Activated CD4-positive, alpha-beta memory T cell treated with anti-CD3 and anti-CD28 coated beads, Interleukin-2, amount 10 ng/mL, durations not matched to agents 7 days and 5 days (primary cell): ENCODE data around the gene EEFSEC. TPM values are rescaled to one million over a fixed set of nuclear protein-coding genes. Genes with fewer than 3 reads are reported as not detected.
A peak's percentile ranks its signal among the peaks of the same experiment; 100 is the strongest.

Experiments
- CTCF ChIA-PET: fragments of 350-600 bp; sonication (Branson Sonifier 250); formaldehyde crosslinking; loops from one replicate; lab custom pipeline; 2021; ENCODE audit warnings: antibody characterized with exemption, inconsistent platforms; lab: Charles Lee
- POLR2A ChIA-PET: fragments of 350-600 bp; sonication (Branson Sonifier 250); formaldehyde crosslinking; loops from one replicate; lab custom pipeline; 2021; ENCODE audit warnings: antibody characterized with exemption; lab: Charles Lee
- DNase-seq: peaks from one replicate; pipeline ENCODE4 v3.0.0-alpha.2; 2020
- H3K27ac Mint-ChIP-seq: one replicate; pipeline ENCODE4 v1.8.0; 2021; ENCODE audit warnings: mild to moderate bottlenecking, mixed read lengths
- H3K27me3 Mint-ChIP-seq: one replicate; pipeline ENCODE4 v1.8.0; 2021; ENCODE audit warnings: mixed read lengths
- H3K36me3 Mint-ChIP-seq: one replicate; pipeline ENCODE4 v1.8.0; 2021; ENCODE audit warnings: low read depth, mixed read lengths
- H3K4me1 Mint-ChIP-seq: one replicate; pipeline ENCODE4 v1.8.0; 2021; ENCODE audit warnings: mixed read lengths
- H3K4me3 Mint-ChIP-seq: one replicate; pipeline ENCODE4 v1.8.0; 2021; ENCODE audit warnings: mild to moderate bottlenecking, mixed read lengths
- H3K9me3 Mint-ChIP-seq: one replicate; pipeline ENCODE4 v1.8.0; 2021; ENCODE audit warnings: mixed read lengths
- total RNA-seq, 2 experiments: library from RNA; stranded (reverse); gene quantifications; one replicate each; pipeline ENCODE4 v1.2.3, GENCODE V29; 2021

EEFSEC gene
- total RNA-seq, 2 experiments from 2014 or later = 14.5 to 15.0 TPM

DNA sequence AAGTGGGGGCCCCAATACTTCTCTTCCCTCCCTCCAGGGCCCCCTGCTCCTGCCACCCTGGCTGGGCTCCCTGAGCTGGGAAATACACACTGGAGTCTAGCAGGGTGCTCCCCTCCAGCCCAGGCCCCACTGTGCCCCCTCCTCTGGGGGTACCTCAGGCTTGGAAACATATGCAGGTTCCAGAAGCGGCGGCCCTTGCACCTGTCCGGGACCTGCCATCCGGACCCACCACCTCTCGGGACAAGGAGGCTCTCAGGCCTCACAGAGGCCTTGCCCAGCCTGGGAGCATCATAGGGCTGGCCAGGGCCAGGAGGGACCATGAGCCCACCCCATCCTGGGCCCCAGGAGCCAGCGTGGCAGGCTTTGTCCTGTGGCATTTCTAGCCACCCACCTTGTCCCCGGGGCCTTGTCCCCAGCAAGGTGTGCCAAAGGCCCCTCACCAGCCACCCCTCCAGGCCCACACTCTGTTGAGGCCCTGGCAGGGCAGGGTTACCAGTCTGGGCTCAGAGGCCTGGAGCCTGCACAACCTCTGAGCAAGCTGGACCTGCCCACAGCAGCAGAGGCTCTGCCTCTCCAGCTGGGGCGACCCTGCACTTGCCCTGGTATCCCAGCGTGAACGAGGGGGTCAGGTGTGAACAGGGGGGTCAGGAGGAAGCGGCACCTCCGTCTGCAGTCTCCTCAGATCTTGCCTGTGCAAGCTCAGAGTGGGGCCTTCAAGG, 267.6 kb downstream of the EEFSEC start:
- no peaks in the 10 kb centered on the region for H3K4me1 Mint-ChIP-seq
- H3K27ac Mint-ChIP-seq = no peak overlapping the region
- CTCF ChIA-PET = no interaction called here
- DNase-seq = no peak
- no peak overlapping the region for H3K4me3 Mint-ChIP-seq
- POLR2A ChIA-PET = no interaction called here
- H3K27me3 Mint-ChIP-seq = no peaks in the 10 kb centered on the region
- H3K36me3 Mint-ChIP-seq = no peaks in the 10 kb centered on the region
- no peaks in the 10 kb centered on the region for H3K9me3 Mint-ChIP-seq

DNA sequence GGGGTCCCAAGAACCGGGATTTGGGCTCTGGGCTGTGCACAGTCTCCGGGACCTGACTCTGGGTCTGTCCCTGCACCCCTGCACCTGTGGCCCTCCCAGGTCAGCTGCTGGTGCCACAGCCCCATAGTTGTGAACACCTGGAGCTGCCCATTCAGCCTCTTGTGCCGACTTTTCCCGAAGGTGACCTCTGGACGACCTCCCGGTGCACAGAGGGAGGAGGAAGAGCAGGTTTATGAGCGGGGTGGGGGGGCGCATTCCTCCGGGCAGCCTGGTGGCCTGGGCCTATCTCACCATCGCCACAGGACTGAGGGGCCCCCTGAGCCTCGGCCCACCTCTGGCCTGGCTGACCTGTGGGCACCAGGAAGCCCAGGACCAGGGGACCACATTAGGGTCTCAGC, 268.2 kb downstream of the EEFSEC start:
- ChIA-PET CTCF (no interaction called here), POLR2A (no interaction called here)
- H3K36me3 Mint-ChIP-seq = no peaks in the 10 kb centered on the region
- no peaks in the 10 kb centered on the region for H3K4me1 Mint-ChIP-seq
- H3K27me3 Mint-ChIP-seq = no peaks in the 10 kb centered on the region
- no peak overlapping the region for H3K27ac Mint-ChIP-seq
- no peaks in the 10 kb centered on the region for H3K9me3 Mint-ChIP-seq
- DNase-seq = no peak
- no peak overlapping the region for H3K4me3 Mint-ChIP-seq

DNA sequence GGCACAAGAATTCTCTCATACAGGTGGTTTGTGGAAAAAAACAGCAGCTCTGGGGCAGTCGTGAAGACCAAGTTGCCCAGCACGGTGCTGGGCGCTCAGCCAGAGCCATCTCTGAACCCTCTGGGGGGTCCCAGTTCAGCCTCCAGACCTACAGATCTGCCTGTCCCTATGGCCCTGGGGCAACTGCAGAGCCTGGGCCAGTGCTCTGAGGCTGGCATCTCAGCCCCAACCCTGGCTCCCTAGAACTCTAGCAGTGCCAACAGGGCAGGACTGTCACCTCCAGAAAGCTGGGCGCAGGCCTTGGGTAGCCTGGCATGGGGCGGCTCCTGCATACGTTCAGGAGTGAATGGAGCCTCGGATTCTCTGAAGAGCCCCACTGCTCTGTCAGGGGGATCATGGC, 268.7 kb downstream of the EEFSEC start:
- CTCF ChIA-PET = no interaction called here

DNA sequence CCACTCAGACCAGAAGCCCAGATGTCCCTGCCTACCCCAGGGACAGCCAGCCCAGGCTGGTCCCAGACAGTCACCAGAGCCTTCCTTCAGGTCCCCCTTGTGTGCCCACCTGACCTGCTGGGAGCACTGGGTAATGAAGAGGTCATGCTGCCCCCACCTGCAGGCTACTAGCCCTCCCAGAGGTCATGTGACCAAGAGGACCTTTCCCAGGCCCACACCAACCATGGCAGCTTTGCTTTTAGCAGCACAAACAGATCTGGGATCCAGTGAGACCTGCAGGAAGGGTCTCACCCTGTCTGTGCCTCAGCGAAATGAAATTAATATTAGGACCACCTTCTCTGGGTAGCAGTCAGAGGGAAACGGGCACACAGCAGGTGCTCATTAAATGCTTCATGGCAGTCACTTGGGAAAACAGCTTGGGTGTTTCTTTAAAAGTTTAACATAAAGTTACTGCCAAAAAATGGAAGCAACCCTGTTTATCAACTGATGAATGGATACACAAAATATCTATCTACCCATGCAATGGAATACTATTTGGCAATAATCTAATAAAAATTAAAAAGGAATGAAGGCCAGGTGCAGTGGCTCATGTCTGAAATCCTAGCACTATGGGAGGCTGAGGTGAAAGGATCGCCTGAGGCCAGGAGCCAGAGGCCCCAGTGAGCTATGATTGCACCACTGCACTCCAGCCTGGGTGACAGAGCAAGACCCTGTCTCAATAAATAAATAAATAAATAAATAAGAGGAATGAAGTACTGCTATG, 269.7 kb downstream of the EEFSEC start:
- Mint-ChIP-seq H3K4me3 (no peak overlapping the region), H3K4me1 (no peaks in the 10 kb centered on the region), H3K9me3 (no peaks in the 10 kb centered on the region), H3K27me3 (peaks cover 3% of the 10 kb centered on the region), H3K36me3 (no peaks in the 10 kb centered on the region), H3K27ac (no peak overlapping the region)
- CTCF ChIA-PET = interaction anchor here (1.8 kb wide), 1 partner anchor 186 kb away, joined by 7 read pairs; no protein-coding TSS in a partner anchor
- POLR2A ChIA-PET = no interaction called here
- DNase-seq = no peak

More for the DNA sequence above, 268.7 kb downstream of the EEFSEC start:
- H3K27me3 Mint-ChIP-seq = peaks cover under 1% of the 10 kb centered on the region
- H3K9me3 Mint-ChIP-seq = no peaks in the 10 kb centered on the region
- H3K27ac Mint-ChIP-seq = no peak overlapping the region
- DNase-seq = no peak
- H3K4me3 Mint-ChIP-seq = no peak overlapping the region
- no peaks in the 10 kb centered on the region for H3K36me3 Mint-ChIP-seq
- POLR2A ChIA-PET = no interaction called here
- H3K4me1 Mint-ChIP-seq = no peaks in the 10 kb centered on the region

DNA sequence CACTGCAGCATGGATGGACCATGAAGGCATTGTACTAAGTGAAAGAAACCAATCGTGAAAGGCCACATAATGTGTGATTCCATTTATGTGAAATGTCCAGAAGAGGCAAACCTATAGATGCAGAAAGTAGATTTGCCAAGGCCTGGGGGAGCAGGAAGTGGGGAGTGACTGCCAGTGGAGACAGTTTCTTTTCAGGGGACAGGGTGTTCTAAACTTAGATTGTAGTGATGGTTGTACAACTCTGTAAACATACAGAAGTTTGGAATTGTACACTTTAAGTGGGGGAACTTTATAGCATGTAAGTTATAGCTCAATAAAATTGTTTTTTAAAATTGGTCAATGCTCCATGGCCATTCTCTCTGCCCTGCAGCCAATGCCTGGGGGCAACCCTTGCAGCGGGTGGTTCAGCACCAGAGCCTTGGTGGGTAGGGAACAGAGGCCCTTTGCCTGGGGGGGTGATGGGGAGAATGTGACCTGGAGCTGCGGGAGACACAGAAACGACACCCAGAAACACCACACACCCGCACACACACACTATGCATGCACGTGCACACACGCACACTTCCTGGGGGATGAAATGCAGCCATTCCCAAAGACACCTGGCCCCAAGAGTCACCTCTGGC, 270.4 kb downstream of the EEFSEC start:
- H3K27me3 Mint-ChIP-seq = peaks cover 5% of the 10 kb centered on the region
- ChIA-PET POLR2A (interaction anchor here (0.6 kb wide), 1 partner anchor 775 kb away, joined by 3 read pairs; no protein-coding TSS in a partner anchor), CTCF (interaction anchor here (1.8 kb wide), 1 partner anchor 185 kb away, joined by 7 read pairs; no protein-coding TSS in a partner anchor)
- H3K9me3 Mint-ChIP-seq = no peaks in the 10 kb centered on the region
- no peak overlapping the region for H3K4me3 Mint-ChIP-seq
- H3K27ac Mint-ChIP-seq = no peak overlapping the region
- DNase-seq = no peak
- no peaks in the 10 kb centered on the region for H3K36me3 Mint-ChIP-seq
- no peaks in the 10 kb centered on the region for H3K4me1 Mint-ChIP-seq

DNA sequence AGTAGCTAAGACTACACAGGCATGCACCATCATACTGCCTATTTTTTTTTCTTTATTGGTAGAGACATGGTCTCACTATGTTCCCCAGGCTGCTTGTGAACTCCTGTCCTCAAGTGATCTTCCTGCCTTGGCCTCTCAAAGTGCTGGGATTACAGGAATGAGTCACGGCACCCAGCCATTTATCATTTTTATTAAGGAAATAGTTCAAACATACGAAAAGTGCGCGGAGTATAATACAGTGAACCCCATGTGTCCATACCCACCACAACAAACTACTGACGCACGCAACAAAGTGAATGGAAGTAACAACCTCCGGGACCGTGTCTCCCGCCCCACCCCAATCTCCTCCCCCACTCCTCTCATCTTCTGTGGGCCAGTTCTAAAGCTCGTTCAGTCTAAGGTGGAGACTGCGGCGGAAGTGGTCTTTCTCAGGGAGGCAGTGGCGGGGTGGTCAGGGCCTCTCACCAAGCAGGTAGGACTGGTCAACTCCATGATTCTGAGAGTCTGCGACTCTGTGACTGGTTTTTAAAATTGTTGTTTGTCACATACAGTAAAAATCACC, 271.3 kb downstream of the EEFSEC start:
- no peaks in the 10 kb centered on the region for H3K4me1 Mint-ChIP-seq
- ChIA-PET CTCF (interaction anchor here (0.7 to 3.6 kb wide), 4 partner anchors 160 to 330 kb away, joined by 3 to 19 read pairs (median 5); no protein-coding TSS in a partner anchor), POLR2A (no interaction called here)
- H3K27me3 Mint-ChIP-seq = peaks cover 5% of the 10 kb centered on the region
- H3K36me3 Mint-ChIP-seq = no peaks in the 10 kb centered on the region
- no peak overlapping the region for H3K4me3 Mint-ChIP-seq
- no peak overlapping the region for H3K27ac Mint-ChIP-seq
- no peak for DNase-seq
- H3K9me3 Mint-ChIP-seq = no peaks in the 10 kb centered on the region

DNA sequence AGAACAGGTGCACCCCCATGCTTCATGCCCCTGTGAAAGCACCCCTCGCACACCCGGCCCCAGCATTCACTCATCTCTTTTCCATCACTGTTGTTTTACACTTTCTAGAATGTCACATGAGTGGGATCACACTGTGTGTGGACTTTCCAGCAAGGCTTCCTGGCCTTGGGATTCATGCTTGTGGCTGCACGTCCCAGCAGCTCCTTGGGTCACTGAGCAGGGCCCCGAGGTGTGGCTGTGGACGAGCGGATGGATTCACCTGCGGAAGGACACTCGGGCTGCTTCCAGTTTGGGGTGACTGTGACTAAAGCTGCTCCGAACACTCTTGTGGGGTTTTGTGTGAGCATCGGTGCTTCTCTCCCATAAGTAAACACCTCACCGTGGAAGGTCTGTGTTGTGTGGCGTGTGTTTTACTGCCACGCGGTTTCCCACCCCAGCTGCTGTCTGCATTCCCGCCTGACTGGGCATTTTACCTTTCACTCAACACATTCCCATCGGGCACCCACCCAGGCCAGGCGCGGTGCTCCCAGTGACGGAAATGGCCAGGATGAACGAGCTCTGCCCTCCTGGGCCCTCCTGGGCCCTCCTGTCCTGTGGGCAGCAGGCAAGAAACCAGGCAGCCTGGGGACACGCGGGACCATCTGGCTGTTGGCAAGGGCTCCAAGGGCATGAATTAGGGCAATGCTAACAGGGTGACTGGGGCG, 272.0 kb downstream of the EEFSEC start:
- Mint-ChIP-seq H3K27ac (no peak overlapping the region), H3K27me3 (peaks cover 8% of the 10 kb centered on the region), H3K9me3 (no peaks in the 10 kb centered on the region), H3K4me3 (no peak overlapping the region), H3K4me1 (no peaks in the 10 kb centered on the region), H3K36me3 (no peaks in the 10 kb centered on the region)
- CTCF ChIA-PET = interaction anchor here (0.7 to 3.6 kb wide), 12 partner anchors 15 to 330 kb away, joined by 3 to 19 read pairs (median 4); no protein-coding TSS in a partner anchor
- no peak for DNase-seq
- POLR2A ChIA-PET = no interaction called here

DNA sequence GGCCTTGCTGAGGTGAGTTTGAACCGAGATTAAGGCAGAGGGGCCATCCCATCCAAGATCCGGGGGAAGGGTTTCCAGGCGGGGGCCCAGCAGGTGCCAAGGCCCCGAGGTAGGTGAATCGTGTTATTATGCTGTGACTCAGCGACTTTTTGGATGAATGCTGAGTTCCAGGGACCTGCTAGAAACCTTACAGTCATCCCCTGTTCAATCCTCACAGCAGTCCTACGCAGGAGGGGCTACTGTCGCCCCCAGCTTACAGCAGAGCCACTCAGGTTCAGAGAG, 272.5 kb downstream of the EEFSEC start:
- Mint-ChIP-seq H3K9me3 (no peaks in the 10 kb centered on the region), H3K4me3 (no peak overlapping the region), H3K27ac (no peak overlapping the region), H3K36me3 (no peaks in the 10 kb centered on the region), H3K4me1 (no peaks in the 10 kb centered on the region), H3K27me3 (peaks cover 12% of the 10 kb centered on the region)
- ChIA-PET CTCF (interaction anchor here (0.8 to 3.6 kb wide), 10 partner anchors 16 to 183 kb away, joined by 3 to 19 read pairs (median 5); no protein-coding TSS in a partner anchor), POLR2A (no interaction called here)
- no peak for DNase-seq

DNA sequence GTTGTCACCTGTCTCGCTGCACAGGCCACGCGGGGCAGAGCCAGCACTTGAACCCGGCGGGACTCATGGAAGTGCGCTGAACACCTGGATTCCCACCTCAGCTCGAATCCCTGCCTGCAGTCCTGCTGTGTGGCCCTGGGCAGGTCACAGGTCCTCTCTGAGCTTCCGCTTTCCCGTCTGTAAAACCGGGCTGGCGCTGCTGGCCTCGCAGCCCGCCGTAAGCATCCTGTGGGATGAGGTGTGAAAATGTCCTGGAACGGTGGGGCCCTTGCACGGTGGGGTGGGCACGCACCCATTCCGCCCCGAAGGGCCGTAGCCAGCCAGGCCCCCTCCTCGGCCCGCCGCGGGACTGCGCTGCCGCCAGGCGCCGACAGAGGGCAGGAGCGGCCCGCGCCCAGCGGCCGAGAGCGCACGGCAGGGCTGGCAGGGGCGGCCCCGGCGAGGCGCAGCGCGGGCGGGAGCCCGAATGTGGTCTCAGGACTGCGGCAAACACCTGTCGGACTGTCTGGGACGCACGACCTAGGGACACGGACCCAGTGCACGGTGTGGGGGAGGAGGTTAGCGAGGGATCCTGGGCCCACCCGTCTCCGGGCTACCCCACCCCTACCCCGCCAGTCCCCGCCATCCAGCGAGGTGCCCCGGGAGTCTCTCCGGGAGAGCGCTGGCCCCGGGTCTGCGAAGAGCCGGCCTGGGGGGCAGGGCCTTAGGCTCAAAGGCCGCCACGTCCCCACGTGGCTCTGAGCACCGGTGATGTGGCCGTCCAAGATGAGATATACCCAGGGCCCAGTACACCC, 273.0 kb downstream of the EEFSEC start:
- Mint-ChIP-seq H3K27ac (no peak overlapping the region), H3K4me3 (no peak overlapping the region), H3K27me3 (peaks cover 17% of the 10 kb centered on the region), H3K9me3 (no peaks in the 10 kb centered on the region), H3K4me1 (no peaks in the 10 kb centered on the region), H3K36me3 (no peaks in the 10 kb centered on the region)
- ChIA-PET POLR2A (no interaction called here), CTCF (interaction anchor here (0.6 to 3.6 kb wide), 16 partner anchors 16 to 183 kb away, joined by 3 to 19 read pairs (median 4); no protein-coding TSS in a partner anchor)
- peak; percentile 61 for DNase-seq

DNA sequence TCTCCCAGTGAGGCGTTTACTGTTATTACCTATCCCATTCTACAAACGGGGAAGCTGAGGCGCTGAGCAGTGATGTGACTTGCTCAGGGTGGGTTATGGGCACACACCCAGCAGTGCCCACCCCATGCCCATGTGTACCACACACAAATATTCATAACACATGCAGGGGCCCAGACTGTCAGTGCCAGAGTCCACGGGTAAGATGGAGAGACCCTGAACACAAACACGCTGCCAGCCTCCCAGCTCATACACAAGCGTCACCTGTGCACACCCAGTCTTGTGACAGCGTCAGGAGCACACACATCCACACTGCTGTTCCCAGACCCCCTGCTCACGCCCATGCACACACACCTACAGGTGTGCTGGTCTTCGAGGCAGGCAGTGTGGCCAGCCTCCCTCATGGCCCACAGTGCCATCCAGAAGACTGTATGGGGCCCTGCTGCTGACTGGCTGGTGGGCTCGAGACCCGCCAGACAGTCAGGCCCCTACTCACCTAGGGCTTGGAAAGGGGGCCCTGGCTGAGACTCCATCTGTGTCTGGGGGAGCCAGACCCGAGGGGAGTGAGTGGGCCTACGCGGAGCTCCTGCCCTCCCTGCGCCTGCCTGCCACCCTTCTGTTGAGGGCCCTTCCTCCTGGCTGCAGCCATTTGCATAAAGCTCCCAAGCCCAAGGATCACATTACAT, 274.0 kb downstream of the EEFSEC start:
- POLR2A ChIA-PET = no interaction called here
- Mint-ChIP-seq H3K4me1 (peaks cover 5% of the 10 kb centered on the region), H3K36me3 (no peaks in the 10 kb centered on the region)

More for the DNA sequence above, 274.0 kb downstream of the EEFSEC start:
- DNase-seq = no peak
- CTCF ChIA-PET = interaction anchor here (0.6 to 3.6 kb wide), 10 partner anchors 10 to 182 kb away, joined by 3 to 19 read pairs (median 5); no protein-coding TSS in a partner anchor
- no peak overlapping the region for H3K4me3 Mint-ChIP-seq
- H3K27ac Mint-ChIP-seq = no peak overlapping the region
- no peaks in the 10 kb centered on the region for H3K9me3 Mint-ChIP-seq
- peaks cover 27% of the 10 kb centered on the region for H3K27me3 Mint-ChIP-seq
